ENCODE data around the gene ERO1A. TPM values are rescaled to one million over a fixed set of nuclear protein-coding genes. Genes with fewer than 3 reads are reported as not detected.

The ERO1A gene
- total RNA-seq, 4 donors from 2014 or later = 172 to 1,512 (median 404) TPM

- DNase-seq = no peak
- TF ChIP-seq POLR2A (IDR thresholded peaks at IDR 0.05) (no peak), CTCF (IDR thresholded peaks at IDR 0.05) (no peak)
- no peak overlapping the region for H3K4me3 ChIP-seq
- peaks cover 0 to 97% (median 0%) of the 10 kb centered on the region in 3 donors for H3K36me3 ChIP-seq
- peaks cover 0 to under 1% (median 0%) of the 10 kb centered on the region in 3 donors for H3K4me1 ChIP-seq
- no peak overlapping the region for H3K27ac ChIP-seq
- intact Hi-C loops (cut with DNase I) = no loop called here
- H3K9me3 ChIP-seq = no peaks in the 10 kb centered on the region
- H3K27me3 ChIP-seq = no peaks in the 10 kb centered on the region
Observed at GRCh38 chr14:52724360-52724644, 28.9 kb upstream of the ERO1A start.

GRCh38 chr14:52723514-52724359 lies 28.4 kb upstream of the ERO1A start:
- Histone ChIP-seq H3K36me3 (peaks cover 0 to 98% (median under 1%) of the 10 kb centered on the region in 3 donors), H3K27me3 (no peaks in the 10 kb centered on the region), H3K4me3 (no peak overlapping the region), H3K9me3 (no peaks in the 10 kb centered on the region), H3K4me1 (no peaks in the 10 kb centered on the region), H3K27ac (no peak overlapping the region)
- 94% methylated on average over 4 of the region's 4 CpGs for WGBS, 2 donors
- TF ChIP-seq CTCF (IDR thresholded peaks at IDR 0.05) (no peak), POLR2A (IDR thresholded peaks at IDR 0.05) (no peak)
- intact Hi-C loops (cut with DNase I) = no loop called here
- no peak for DNase-seq

- WGBS, 2 donors = 94 to 97% methylated on average over 6 of the region's 6 CpGs
- TF ChIP-seq POLR2A (IDR thresholded peaks at IDR 0.05) = no peak
- TF ChIP-seq CTCF (IDR thresholded peaks at IDR 0.05) = no peak
- H3K36me3 ChIP-seq = peaks cover 9 to 100% (median 50%) of the 10 kb centered on the region in 3 donors
Observed at GRCh38 chr14:52716155-52716554, 20.8 kb upstream of the ERO1A start.

GRCh38 chr14:52711666-52712065 lies 16.3 kb upstream of the ERO1A start:
- H3K27me3 ChIP-seq = no peaks in the 10 kb centered on the region
- 30 to 45% methylated on average over 1 of the region's 1 CpG for WGBS, 2 donors
- intact Hi-C loops (cut with DNase I) = no loop called here
- DNase-seq = no peak
- peaks cover 9 to 83% (median 46%) of the 10 kb centered on the region in 3 donors for H3K36me3 ChIP-seq
- no peak overlapping the region for H3K4me3 ChIP-seq
- H3K4me1 ChIP-seq = peaks cover 0 to 35% (median 12%) of the 10 kb centered on the region in 3 donors
- no peaks in the 10 kb centered on the region for H3K9me3 ChIP-seq
- no peak for TF ChIP-seq POLR2A (IDR thresholded peaks at IDR 0.05)
- TF ChIP-seq CTCF (IDR thresholded peaks at IDR 0.05) = no peak
- no peak overlapping the region for H3K27ac ChIP-seq

More at GRCh38 chr14:52716155-52716554, 20.8 kb upstream of the ERO1A start:
- intact Hi-C loops (cut with DNase I) = no loop called here
- H3K9me3 ChIP-seq = no peaks in the 10 kb centered on the region
- no peak for DNase-seq
- H3K4me1 ChIP-seq = peaks cover 0 to under 1% (median 0%) of the 10 kb centered on the region in 3 donors
- H3K27ac ChIP-seq = no peak overlapping the region
- no peaks in the 10 kb centered on the region for H3K27me3 ChIP-seq
- H3K4me3 ChIP-seq = no peak overlapping the region

Data from esophagus squamous epithelium (tissue), 5 donors.